Pancreas (tissue), 10 donors: ENCODE results near the gene MAPK10. TPM values are rescaled to one million over a fixed set of nuclear protein-coding genes. Genes with fewer than 3 reads are reported as not detected.

Experiments used
- ATAC-seq, 4 donors: fragments of 200-7000 bp; cut with Tn5 transposase; one replicate each; pipeline versions ENCODE4 v1.8.0 to v1.9.1; 2020; ENCODE audit warnings: mild to moderate bottlenecking in 4 of 4, moderate library complexity in 4 of 4
- DNase-seq, 6 donors: peaks; one replicate each; pipeline ENCODE4 v3.0.0-alpha.2; 2020
- FAIRE-seq: peaks from 2 replicates; lab custom pipeline; 2012; peaks lifted over from hg19 to GRCh38; lab: Jason Lieb, UNC
- H3K27ac ChIP-seq, 4 donors: fragments of 200-600 bp; sonication (generic); 1 replicate in 3 of 4; 2 replicates in 1 of 4; pipeline versions ENCODE4 v1.5.0 to v1.8.0; 2020
- H3K27me3 ChIP-seq, 4 donors: fragments of 200-600 bp; one replicate each; pipeline ENCODE4 v1.8.0; 2021
- H3K36me3 ChIP-seq, 3 donors: fragments of 200-600 bp; sonication (generic) in 1 of 3; one replicate each; pipeline versions ENCODE4 v1.5.0 to v1.8.0; 2020 to 2021
- H3K4me1 ChIP-seq, 3 donors: fragments of 200-600 bp; one replicate each; pipeline ENCODE4 v1.8.0; 2021
- H3K4me3 ChIP-seq, 4 donors: fragments of 200-600 bp; sonication (generic) in 2 of 4; one replicate each; pipeline versions ENCODE4 v1.5.0 to v1.8.0; 2020 to 2021
- H3K9me3 ChIP-seq, 4 donors: fragments of 200-600 bp; one replicate each; pipeline ENCODE4 v1.8.0; 2021
- WGBS, 2 donors: extraction: QIAGEN DNeasy Blood & Tissue Kit; methylation state at CpG; one replicate each; pipeline ENCODE4 v1.1.7; 2013; 5-methylcytosine and 5-hydroxymethylcytosine counted together
- intact Hi-C, 3 donors: fragments of 100-400 bp; cut with DNase I; formaldehyde crosslinking; loops; one replicate each; pipeline versions ENCODE4 v1.11.1 to v1.14.2; 2022
- polyA plus RNA-seq, 2 donors: library from polyadenylated mRNA; stranded (reverse); fragments of 200-250 nt; gene quantifications; one replicate each; pipeline ENCODE4 v1.2.3, GENCODE V29; 2013
- total RNA-seq, 6 donors: library from RNA; stranded (reverse); fragmentation: NEBNext Ultra II Directional in 4 of 6; extraction: Animal tissue kit (Norgen Biotek cat#: 25700) in 4 of 6; gene quantifications; one replicate each; pipeline versions ENCODE4 v1.2.1 to v1.2.4, GENCODE V29; 2021 to 2023
- TF ChIP-seq, protein P1 (sequence below), 4 donors: fragments of 200-600 bp; sonication (generic) in 3 of 4; IDR thresholded peaks; one replicate each; pipeline versions ENCODE4 v1.5.0 to v1.8.0; 2021; ENCODE audit warnings: antibody characterized with exemption in 4 of 4
- donor health status: healthy with polysubstance abuse.
- donor health status: DM: no; HTN: no; CAD: no; lungs with moderate emphysema.
- donor health status: DM: no; HTN: no; CAD: no.
- donor health status: control.
- donor health status: control.
- donor health status: Bipolar disorder and iron deficiency.
- donor health status: DM: yes; HTN: yes; CAD: no.
- donor health status: DM: no; HTN: no; CAD: no.
- donor health status: DM: no; HTN: no; CAD: no.
- donor health status: DM: yes; HTN: yes; CAD: no.

The MAPK10 gene
- total and polyA plus RNA-seq, 8 donors, result 5.1 to 20.7 (median 9.9) TPM

- Histone ChIP-seq H3K9me3 (no peaks in the 10 kb centered on the region), H3K36me3 (no peaks in the 10 kb centered on the region), H3K27me3 (no peaks in the 10 kb centered on the region), H3K4me3 (no peak overlapping the region), H3K27ac (no peak overlapping the region), H3K4me1 (no peaks in the 10 kb centered on the region)
- ATAC-seq, result no peak
- intact Hi-C loops, result no loop called here
- no peak for DNase-seq
- no peak for FAIRE-seq
- TF ChIP-seq, protein P1, sequence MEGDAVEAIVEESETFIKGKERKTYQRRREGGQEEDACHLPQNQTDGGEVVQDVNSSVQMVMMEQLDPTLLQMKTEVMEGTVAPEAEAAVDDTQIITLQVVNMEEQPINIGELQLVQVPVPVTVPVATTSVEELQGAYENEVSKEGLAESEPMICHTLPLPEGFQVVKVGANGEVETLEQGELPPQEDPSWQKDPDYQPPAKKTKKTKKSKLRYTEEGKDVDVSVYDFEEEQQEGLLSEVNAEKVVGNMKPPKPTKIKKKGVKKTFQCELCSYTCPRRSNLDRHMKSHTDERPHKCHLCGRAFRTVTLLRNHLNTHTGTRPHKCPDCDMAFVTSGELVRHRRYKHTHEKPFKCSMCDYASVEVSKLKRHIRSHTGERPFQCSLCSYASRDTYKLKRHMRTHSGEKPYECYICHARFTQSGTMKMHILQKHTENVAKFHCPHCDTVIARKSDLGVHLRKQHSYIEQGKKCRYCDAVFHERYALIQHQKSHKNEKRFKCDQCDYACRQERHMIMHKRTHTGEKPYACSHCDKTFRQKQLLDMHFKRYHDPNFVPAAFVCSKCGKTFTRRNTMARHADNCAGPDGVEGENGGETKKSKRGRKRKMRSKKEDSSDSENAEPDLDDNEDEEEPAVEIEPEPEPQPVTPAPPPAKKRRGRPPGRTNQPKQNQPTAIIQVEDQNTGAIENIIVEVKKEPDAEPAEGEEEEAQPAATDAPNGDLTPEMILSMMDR (IDR thresholded peaks at IDR 0.05), result no peak
- 76 to 81% methylated on average over 4 of the region's 4 CpGs for WGBS, 2 donors
Measured at GRCh38 chr4:86393749-86394148, 33.9 kb upstream of the MAPK10 start.

GRCh38 chr4:86389664-86390063, 29.8 kb upstream of the MAPK10 start:
- intact Hi-C loops, result no loop called here

DNA sequence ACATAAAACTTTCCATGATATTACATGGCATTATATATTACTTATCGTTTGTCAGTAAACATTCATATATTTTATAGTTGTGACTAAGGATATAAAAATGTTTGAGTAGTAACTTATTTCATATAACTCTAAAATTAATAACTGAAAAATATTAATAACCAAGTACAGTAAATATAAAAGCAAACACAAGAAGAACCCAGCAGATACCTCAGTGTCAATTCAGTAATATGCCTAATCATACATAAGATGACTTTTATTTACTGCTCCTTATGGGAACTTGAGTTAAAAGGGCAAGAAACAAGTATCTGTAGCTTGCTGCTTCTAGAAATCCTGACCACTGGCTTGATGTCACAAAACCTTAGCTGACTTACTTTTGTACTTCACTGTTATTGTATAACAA, 28.4 kb upstream of the MAPK10 start:
- ATAC-seq (no peak), FAIRE-seq (no peak), DNase-seq (no peak)
- Histone ChIP-seq H3K9me3 (no peaks in the 10 kb centered on the region), H3K27ac (no peak overlapping the region), H3K36me3 (no peaks in the 10 kb centered on the region), H3K4me1 (no peaks in the 10 kb centered on the region), H3K27me3 (no peaks in the 10 kb centered on the region), H3K4me3 (no peak overlapping the region)
- TF ChIP-seq, protein P1 (IDR thresholded peaks at IDR 0.05), result no peak
- 88 to 95% methylated on average over 1 of the region's 1 CpG for WGBS, 2 donors
- intact Hi-C loops, result no loop called here

More at GRCh38 chr4:86389664-86390063, 29.8 kb upstream of the MAPK10 start:
- Histone ChIP-seq H3K27ac (no peak overlapping the region), H3K27me3 (no peaks in the 10 kb centered on the region), H3K9me3 (no peaks in the 10 kb centered on the region), H3K4me1 (no peaks in the 10 kb centered on the region), H3K4me3 (no peak overlapping the region), H3K36me3 (no peaks in the 10 kb centered on the region)
- ATAC-seq (no peak), DNase-seq (no peak), FAIRE-seq (no peak)
- TF ChIP-seq, protein P1 (IDR thresholded peaks at IDR 0.05), result no peak
- WGBS, 2 donors, result 96 to 100% methylated on average over 1 of the region's 1 CpG

- TF ChIP-seq, protein P1 (IDR thresholded peaks at IDR 0.05), result no peak
- intact Hi-C loops, result no loop called here
- WGBS, 2 donors, result 62 to 73% methylated on average over 6 of the region's 6 CpGs
- DNase-seq, result no peak
- no peak overlapping the region for H3K27ac ChIP-seq
- H3K4me1 ChIP-seq, result no peaks in the 10 kb centered on the region
- no peak for ATAC-seq
- FAIRE-seq, result no peak
- no peaks in the 10 kb centered on the region for H3K27me3 ChIP-seq
- no peaks in the 10 kb centered on the region for H3K9me3 ChIP-seq
- H3K4me3 ChIP-seq, result no peak overlapping the region
- H3K36me3 ChIP-seq, result no peaks in the 10 kb centered on the region
Measured at GRCh38 chr4:86386817-86387415, 27.1 kb upstream of the MAPK10 start.

GRCh38 chr4:86386201-86386600, 26.3 kb upstream of the MAPK10 start:
- H3K36me3 ChIP-seq, result no peaks in the 10 kb centered on the region
- H3K4me1 ChIP-seq, result no peaks in the 10 kb centered on the region
- TF ChIP-seq, protein P1 (IDR thresholded peaks at IDR 0.05), result no peak
- H3K9me3 ChIP-seq, result no peaks in the 10 kb centered on the region
- no peak overlapping the region for H3K27ac ChIP-seq
- H3K27me3 ChIP-seq, result no peaks in the 10 kb centered on the region
- intact Hi-C loops, result no loop called here
- FAIRE-seq, result no peak
- no peak overlapping the region for H3K4me3 ChIP-seq
- 91 to 95% methylated on average over 5 of the region's 5 CpGs for WGBS, 2 donors
- DNase-seq, result no peak
- no peak for ATAC-seq
